ENCODE measurements around the gene ARHGAP28. TPM values are rescaled to one million over a fixed set of nuclear protein-coding genes. Genes with fewer than 3 reads are reported as not detected.

ARHGAP28 gene
- total and polyA plus RNA-seq, 2 of the 13 experiments (the other 11 are each of a cell fraction or from before 2014, with no cell fraction given): not detected

DNA sequence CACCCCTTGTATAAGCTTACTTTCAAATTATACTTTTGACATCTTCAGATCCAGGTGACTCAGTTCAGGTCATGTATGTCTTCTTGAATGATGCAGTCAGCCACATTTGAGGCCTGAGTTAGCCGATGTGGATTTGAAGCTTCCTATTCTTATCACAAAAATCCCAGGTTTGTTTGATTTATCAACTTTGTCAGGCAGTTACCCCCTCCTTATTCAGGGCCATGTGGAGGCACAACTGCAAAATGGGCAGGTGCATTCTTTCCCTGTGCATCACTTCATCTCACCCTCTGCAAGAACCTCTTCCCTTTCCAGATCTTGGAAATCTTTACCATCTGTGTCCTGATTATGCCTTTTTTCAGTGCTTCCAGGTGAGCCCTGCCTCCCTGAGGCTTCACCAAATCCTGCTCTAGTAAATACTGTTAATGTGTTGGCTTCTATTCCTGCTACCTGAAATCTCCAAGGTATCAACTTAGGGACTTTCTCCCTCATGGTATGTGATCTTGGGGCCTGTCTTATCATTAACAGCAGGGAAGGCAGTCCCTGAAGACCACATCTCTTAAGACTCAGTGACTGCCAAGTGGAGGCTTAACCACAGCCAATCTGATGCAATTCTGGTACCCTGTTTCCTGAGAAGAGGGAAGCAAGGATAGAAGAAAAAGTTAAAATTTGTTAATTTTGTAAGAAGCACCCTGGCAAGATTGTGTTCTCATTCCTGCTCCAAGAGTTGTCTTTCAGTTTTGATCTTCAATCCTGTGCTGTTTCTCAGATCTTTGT lies 9.4 kb upstream of the ARHGAP28 start:
- ChIA-PET POLR2A (no interaction called here), CTCF (ENCODE audit: low intra/inter-chr PET ratio, low total read pairs) (no interaction called here)
- DNase-seq (ENCODE audit: low spot score): no peak
- no peaks in the 10 kb centered on the region for H3K79me2 ChIP-seq (ENCODE audit: insufficient read depth, low read length)
- no peaks in the 10 kb centered on the region for H3K9me3 ChIP-seq (ENCODE audit: low read length)
- no peaks in the 10 kb centered on the region for H4K20me1 ChIP-seq (ENCODE audit: insufficient read depth, low read length)
- in situ Hi-C loops (cut with HindIII; ENCODE audit: extremely low pct_ligation_motif_present, low pct_unique_long_range_greater_than_20kb): no loop called here
- H3K27me3 ChIP-seq (ENCODE audit: control insufficient read depth in 1 of 2, insufficient read depth in 2 of 2, low read length in 2 of 2): no peaks in the 10 kb centered on the region
- no TSS peak for BruUV-seq (replicated peaks)
- no peak overlapping the region for H3K27ac ChIP-seq (ENCODE audit: extremely low read length, insufficient read depth, low read length)
- H3K36me3 ChIP-seq (replicated peaks in 1 of 2; ENCODE audit: control insufficient read depth in 1 of 2, insufficient read depth in 2 of 2, low read length in 2 of 2): no peaks in the 10 kb centered on the region
- no peak overlapping the region for H2AFZ ChIP-seq (ENCODE audit: low read length)
- H3K4me2 ChIP-seq (ENCODE audit: low read depth, low read length): no peak overlapping the region
- no peak for TF ChIP-seq ZNF329 (CRISPR knock-in tag; IDR thresholded peaks at IDR 0.05; ENCODE audit: low read depth)
- TF ChIP-seq KDM5A (IDR thresholded peaks at IDR 0.05; ENCODE audit: borderline replicate concordance, low read length): no peak
- TF ChIP-seq NAIF1 (CRISPR knock-in tag; IDR thresholded peaks at IDR 0.05; ENCODE audit: borderline replicate concordance): no peak
- TF ChIP-seq ZNF619 (CRISPR knock-in tag; IDR thresholded peaks at IDR 0.05): no peak
- TF ChIP-seq HINFP (CRISPR knock-in tag; IDR thresholded peaks at IDR 0.05; ENCODE audit: low read depth): no peak
- TF ChIP-seq ZBTB21 (CRISPR knock-in tag; IDR thresholded peaks at IDR 0.05): no peak
- no peak for TF ChIP-seq NFE2 (CRISPR knock-in tag; IDR thresholded peaks at IDR 0.05)
- no peak for TF ChIP-seq TEAD2 (CRISPR knock-in tag; IDR thresholded peaks at IDR 0.05)
- TF ChIP-seq TCF12 (IDR thresholded peaks at IDR 0.05): no peak
- no peak for TF ChIP-seq TCF12 (CRISPR knock-in tag; IDR thresholded peaks at IDR 0.05)
- intact Hi-C loops (cut with micrococcal nuclease; ENCODE audit: unreplicated experiment): loop anchor here (10.0 kb wide), 1 partner anchor 55 kb away; no protein-coding TSS in a partner anchor
- ATAC-seq: no peak
- H3K4me3 ChIP-seq (replicated peaks in 1 of 3; ENCODE audit: insufficient read depth in 1 of 3, low read depth in 2 of 3, low read length in 3 of 3): no peak overlapping the region
- FAIRE-seq: no peak
- WGBS (ENCODE audit: low lambda C conversion rate): 0% methylated on average over 1 of the region's 1 CpG
- H3K4me1 ChIP-seq (ENCODE audit: insufficient read depth, low read length): no peaks in the 10 kb centered on the region
- no peak overlapping the region for H3K9ac ChIP-seq (ENCODE audit: insufficient read depth, low read depth, low read length)

Measured in HepG2 (cell line).